Activated CD8-positive, alpha-beta memory T cell treated with anti-CD3 and anti-CD28 coated beads for 4 hours (primary cell): Measurements from ENCODE around the gene ADAMTS17.
"Not testable (repeated sequence)": the region's sequence is repeated elsewhere in the genome, so short reads cannot be mapped to it uniquely, and the experiment has no call there.

Experiments used
- DNase-seq, 2 donors: peaks; one replicate each; pipeline ENCODE4 v3.0.0-alpha.2; 2020; ENCODE audit warnings: low read depth in 2 of 2

The ADAMTS17 gene

DNA sequence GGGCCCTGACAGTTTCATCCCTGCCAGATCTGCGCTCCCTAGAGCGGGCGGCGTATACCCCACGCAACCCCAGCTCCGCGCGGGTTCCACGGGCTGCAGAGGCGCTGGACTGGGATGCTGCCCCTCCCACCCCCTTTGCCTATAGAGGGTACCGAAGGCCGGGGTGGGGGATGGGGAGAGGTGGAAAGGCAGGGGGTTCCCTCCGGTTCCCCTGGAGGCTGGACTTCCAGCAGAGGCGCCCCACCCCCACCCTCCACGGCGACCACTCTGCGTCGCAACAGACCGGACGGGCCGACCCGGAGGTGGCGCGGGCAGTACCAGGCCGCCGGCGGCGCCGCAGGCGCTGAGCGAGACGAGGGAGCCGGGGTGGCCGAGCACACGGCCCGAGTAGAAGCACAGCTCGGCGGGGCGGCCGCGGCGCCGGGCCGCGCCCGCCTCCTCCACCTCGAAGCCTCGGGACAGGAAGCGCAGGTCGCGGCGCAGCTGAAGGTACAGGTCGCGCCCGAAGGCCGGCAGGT is 995 bp downstream of the ADAMTS17 start:
- DNase-seq, result no peak

DNA sequence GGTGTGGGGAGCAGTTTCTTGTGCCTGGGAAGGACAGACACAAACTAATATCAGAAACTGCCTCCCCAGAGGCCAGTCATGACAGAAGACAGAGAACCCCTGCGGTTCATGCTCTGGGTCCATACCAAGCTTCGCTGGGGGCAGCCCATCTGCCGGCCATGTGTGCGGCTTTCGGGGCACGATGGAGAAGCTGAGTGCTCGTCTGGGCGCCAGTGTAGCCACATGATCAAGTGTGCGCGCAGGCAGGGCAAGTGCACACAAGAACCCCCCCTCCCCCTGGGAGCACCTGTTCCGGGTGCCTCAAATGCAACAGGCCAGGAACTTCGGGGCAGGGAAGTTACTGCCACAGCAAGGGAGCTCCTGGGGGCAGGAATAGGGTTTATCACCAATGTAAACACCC is 1.8 kb downstream of the ADAMTS17 start:
- DNase-seq, result no peak

DNA sequence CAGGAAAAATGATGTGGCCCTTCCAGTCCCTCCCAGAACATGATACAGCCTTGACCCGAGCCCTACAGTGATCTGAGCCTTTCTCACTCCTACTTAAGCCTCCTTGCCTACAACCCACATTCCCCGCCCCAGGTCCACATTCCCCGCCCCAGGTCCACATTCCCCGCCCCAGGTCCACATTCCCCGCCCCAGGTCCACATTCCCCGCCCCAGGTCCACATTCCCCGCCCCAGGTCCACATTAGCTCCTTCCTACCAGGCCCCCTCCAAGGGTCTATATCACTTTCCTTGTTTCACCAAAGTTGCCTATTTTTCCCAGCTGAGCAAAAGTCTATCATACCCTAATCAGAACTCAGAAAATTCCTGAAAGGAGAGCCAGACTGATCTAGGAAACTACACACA is 2.3 kb downstream of the ADAMTS17 start:
- not testable (repeated sequence) for DNase-seq

DNA sequence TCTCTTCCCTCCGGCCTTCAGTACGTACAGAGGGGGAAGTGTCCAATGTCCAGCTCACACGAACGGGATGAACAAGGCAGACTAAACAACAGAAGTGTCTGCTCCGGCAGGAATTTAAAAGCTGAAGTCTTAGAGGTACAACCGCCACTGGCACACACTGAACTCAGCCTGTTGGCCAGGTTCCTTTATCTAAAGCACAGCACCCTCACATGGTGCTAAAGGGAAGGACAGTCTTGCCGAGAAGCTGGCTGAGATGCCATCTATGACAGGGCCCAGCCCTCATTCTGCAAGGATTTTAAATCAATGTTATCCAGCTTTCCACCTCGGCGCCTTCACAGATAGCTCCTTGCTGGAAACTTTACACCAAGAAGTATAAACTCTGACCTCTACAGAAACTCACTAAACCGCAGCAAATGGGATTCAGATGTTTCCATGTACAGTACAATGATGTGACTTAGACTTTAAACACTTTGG is 2.8 kb downstream of the ADAMTS17 start:
- no peak for DNase-seq

DNA sequence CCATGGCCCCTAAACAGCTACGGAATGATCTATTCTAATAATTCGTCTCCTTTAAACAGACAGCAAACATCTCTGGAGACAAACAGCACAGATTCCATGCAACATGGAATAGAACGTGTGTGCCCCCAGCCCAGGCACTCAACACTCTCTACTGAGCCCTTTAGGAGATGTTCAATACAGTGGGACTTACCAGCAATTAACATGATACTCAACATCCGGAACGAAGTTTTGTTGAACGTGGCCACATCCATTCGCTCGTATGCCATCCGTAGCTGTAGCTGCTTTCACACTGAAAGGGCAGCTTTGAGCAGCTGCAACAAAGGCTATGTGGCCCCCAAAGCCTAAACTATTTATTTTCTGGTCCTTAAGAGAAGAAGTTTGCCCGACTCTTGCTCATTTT is 3.5 kb downstream of the ADAMTS17 start:
- DNase-seq, result no peak

DNA sequence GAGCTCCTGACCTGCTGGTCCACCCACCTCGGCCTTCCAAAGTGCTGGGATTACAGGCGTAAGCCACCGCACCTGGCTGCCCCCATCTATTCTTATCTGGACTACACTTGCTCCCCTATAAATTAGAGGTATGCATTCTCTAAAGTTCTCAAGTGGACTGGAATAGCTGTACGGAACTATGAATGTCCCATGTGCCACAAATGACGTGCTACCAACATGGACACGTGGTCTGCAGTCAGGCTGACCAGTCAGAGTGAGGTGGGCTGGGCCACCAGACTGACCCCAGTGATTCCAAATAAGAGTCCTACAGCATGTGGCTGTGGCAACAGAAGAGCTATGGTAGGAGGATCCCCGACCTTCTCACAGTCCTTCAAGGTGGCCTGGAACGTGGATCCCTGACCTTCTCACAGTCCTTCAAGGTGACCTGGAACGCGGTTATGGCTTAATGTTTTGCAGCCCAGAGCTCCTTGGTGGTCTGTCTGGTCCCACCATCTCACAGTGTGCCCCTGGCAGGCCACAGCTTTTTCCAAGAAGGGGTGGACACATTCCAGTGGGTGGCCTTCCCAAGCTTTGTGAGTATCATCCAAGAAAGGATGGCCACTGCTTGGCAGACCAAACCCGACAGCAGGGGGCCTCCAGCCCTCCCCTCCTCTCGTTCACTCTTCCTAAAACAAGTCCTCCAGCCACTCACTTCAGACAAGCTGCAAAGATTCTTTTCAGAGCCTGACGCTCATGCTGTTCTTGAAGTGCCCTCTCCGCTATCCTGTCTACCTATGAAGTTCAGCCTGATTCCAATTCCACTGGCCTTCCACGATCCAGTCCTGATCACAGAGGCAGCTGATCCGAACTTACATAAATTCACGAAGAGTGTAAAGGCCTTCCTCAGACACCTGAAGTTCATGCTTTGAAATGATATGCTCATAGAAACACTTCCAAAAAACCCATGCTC is 4.4 kb downstream of the ADAMTS17 start:
- DNase-seq, result no peak

DNA sequence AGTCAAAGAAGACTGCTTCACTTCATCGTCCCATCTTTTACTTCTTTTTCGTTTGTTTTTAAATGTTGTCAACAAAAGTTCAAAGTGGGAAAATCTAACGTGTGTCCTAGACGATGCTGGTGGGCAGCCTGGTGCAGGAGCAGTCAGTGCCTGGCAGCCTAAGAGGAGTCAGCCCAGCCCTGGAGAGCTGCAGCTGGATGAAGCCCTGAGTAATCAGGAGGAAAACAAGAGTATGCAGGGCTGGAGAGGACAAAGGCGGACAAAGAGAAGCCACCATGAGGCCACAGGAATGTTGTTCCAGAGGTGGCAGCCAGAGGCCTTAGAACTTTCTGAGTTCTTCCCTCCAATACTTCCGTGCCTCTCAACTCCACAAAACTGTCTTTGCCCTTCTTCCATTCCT is 5.7 kb downstream of the ADAMTS17 start:
- DNase-seq, result no peak

DNA sequence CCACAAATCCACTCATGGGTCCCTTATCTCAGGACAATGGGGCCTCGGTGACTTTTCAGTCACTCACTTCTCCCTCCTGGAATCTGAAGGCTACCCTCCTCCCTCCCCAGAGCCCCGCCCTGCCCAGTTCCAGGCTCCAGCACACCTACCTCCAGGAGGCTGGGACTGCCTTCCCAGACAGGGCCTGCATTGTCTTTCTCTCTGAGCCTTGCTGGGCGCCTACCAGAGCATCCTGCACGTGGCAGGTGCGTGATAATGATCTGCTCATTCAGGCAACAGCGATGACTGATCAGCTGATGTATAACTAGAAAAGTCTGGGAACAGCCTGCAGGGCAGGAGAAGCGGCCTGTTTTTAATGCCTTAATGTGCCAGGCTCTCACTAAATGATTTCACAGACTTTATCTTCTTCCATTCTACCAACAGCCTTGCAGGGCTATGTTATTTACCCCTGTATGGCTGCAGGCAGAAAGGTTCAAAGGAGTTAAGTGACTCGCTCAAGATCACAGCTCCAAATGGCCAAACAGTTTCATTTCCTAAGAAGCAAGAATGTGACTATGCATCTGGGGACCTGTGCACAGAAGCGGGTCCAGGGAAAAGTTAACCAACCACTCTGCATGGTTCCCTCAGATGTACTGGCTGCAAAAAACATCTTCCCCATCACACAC is 6.3 kb downstream of the ADAMTS17 start:
- DNase-seq, result no peak

DNA sequence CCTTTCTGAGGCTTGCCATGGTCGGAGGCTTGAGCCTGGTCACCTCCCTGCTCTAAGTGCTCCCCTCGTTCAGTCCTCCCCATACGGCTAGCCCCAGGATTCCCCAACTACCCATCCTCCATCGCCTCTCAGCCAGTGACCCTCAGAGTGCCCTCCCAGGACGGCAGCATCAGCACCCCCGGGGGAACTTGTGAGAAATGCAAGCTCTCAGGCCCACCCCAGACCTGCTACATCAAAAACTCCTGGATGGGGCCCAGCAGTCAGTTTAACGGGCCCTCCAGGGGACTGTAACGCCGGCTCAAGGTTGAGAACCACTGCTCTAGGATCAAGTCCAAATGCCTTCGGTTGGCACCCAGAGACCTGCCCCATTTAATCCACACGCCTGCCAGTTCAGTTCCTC is 6.9 kb downstream of the ADAMTS17 start:
- DNase-seq, result no peak

DNA sequence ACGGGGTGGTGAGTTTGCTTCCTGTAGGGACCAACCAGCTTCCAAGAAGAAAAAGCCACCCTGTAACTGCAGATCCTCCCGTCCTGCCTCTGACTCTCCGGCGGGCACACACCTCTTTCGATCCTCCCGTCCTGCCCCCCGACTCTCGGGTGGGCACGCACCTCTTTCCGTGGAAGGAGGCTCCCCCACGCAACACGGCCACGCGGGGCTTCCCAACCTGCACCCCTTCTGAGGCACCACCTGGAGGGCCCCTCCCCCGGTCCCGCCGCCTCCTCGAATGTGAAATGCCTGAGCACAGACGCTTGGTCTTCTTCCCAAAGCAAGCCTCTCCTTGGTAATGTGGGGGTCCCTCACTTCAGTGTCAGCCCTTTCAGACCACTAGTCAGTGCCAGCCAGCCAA is 7.3 kb downstream of the ADAMTS17 start:
- no peak for DNase-seq

DNA sequence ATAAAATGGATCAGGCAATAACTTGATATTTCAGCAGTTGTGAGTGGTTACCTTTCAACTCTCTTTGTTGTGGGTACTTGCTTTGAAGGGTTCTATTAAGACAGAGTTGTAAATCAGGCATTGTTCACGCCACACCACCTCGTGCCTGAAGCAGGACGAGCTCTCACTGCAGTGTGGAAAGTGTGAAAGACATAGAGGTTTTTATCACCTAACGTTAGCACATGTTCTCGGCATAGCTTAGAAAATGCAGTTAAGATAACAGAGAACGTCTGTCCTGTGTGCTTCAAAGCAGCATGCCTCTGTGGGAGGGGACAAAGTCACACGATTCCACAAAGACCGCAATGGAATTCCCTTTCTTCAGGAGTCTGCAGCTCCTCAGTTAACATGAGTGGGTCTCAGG is 7.8 kb downstream of the ADAMTS17 start:
- DNase-seq, result no peak

DNA sequence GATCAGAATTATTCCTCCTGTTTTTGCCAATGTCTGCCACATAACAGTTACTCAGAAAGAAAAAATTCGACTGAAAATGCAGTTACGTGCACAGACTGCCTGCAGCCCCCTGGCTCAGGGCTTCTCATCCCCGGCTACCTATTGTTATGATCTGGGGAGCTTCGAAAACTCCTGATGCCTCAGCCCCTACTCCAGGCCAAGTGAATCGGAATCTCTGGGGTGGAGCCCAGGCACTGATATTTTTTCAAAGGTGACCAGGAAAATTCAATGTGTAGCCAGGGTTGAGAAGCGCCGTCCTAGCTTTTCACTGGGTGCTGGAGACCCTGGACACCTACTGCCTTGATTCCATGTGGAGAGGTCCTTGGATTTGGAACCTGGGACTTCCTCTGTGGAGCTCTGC is 8.5 kb downstream of the ADAMTS17 start:
- no peak for DNase-seq

DNA sequence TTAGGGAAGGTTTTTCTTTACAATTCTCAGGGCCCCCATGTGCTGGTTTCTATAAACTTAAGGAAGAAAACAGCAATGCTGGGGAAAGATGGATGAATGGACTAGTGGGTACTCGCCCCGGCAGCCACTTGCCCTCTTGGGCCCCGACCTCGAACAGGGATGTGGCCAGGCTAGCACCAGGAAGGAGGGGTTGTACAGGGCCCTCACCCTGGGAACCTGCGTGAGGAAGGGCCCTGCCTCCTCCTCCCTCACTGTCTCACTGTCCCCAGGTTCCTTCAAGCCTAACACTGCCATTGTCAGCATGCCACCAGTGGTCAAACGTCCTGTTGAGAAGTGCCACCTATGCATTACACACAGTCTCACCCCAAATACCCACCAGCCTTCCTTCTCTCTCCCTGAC is 9.1 kb downstream of the ADAMTS17 start:
- no peak for DNase-seq

DNA sequence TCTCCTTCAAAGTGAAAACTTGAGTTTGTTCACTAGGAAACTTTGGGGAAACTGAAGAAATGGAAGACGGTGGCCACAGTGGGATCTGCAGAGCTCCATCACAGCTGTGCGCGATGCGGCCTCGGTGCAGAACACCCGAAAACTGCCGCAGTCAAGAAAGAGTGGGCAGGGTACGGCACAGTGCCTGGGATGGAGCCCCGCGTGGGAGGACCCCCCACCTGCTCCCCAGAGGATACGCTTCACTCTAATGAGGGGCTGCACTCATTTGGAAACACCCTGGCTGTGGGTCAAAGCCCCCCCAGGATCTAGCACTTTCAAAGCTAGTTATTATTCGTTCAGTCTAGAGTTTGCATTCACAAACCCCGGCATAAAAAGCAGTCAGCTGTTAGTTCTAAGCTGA is 9.5 kb downstream of the ADAMTS17 start:
- no peak for DNase-seq

DNA sequence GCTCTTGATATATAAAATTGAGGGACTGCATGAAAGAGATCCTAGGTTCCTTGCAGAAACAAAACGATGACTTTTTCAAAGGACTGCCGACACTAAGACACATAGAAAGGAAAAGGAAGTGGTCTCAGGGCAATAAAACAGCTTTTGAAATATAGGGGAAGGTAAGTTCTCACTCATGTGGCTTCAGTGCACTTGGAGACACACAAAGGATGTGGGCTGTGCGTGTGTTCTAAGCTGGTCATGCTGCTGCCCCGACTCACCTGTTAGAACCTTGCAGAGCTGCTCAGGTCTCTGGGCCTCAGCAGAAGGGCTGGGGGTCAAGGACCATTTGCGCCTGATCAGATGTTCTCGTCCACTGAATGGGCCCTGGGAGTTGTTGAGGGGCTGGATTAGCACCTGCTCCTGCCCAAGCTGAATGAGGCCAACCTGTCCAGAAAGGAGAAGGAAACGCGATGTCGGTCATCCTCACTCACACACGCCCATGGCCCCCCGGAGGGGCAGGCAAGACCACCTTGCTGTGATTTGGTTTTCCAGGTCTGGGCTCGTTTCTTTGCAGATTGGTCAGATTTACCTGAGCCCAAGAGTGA is 11.1 kb downstream of the ADAMTS17 start:
- DNase-seq, result no peak

DNA sequence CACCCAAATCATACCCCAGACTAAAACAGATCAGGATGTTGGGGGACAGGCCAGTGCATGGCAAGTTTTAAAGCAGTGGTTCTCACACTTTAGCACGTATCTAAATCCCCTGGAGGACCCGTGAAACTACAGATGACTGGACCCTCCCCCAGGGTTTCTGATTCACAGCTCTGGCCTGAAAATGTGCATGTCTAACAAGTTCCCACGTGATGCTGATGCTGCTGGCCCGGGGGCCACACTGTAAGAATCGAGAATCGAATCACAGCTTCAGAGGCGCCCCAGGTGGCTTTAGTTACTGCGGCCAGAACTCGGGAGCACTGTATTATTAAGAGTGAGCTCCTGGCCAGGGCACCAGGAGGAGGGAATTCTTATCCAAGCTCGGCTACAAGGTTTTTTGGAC is 11.6 kb downstream of the ADAMTS17 start:
- DNase-seq, result no peak

DNA sequence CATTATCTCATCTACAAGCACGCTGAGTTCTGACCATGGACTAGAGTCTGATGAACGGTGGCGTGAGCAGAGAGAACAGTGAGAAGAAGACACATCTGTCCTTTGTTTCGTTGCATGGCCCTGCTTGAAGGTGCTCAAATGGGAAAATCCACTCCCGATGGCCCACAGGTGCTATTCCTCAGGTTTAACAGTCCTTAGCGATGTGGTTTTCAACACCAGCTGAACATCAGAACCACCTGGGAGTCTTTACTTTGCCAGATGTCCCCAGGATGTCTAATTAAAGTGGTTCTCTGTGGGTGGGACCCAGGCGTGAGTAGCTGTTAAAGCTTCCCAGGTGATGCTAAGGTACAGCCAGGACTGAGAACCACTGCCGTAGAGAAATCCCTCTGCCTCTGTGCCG is 13.0 kb downstream of the ADAMTS17 start:
- no peak for DNase-seq

DNA sequence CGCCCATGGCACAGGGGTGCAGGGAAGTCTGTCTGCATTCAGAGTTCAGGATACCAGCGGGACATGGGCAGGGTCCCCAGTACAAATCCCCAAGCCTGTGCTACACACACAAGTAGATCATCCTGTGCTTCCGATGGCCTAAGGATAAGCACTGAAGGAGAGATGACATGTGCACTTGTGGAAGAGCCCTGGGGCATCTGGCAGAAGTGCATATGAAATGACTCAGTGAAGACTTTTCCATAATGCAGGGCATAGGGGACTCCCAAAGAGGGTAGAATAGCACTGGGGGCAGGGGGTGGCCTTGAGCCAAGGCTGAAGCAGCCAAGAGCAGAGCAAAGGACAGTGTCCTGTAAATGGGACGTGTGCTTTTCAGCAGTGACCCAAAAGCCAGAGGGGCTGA is 22.9 kb downstream of the ADAMTS17 start:
- DNase-seq, result no peak

DNA sequence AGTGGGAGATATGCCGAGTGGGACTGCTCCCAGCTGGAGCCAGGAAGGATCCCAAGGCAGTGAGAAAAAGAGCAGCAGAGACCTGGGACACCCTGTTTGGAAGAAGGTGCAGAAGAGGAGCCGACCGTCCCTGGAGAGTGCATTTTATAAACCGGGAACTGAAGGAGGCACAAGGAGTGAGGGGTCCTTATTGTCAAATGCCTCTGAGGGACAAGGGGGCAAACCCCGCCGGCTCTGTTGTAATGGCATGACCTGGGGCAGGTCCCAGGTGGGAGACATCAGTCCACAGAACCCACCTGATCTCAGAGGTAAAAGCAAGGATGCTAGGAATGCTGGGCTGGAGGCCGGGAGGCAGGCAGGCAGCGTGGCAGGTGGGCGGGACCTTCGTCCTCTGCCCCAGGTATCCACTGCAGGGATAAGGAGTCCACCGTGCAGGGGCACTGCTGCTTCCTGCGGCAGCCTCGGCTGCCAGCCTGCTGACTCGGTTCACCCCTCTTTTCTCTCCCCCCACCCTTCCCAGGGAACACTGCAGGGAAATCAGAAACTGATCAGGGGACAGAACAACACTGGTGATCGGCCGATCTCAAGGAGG is 26.9 kb downstream of the ADAMTS17 start:
- DNase-seq, result no peak

DNA sequence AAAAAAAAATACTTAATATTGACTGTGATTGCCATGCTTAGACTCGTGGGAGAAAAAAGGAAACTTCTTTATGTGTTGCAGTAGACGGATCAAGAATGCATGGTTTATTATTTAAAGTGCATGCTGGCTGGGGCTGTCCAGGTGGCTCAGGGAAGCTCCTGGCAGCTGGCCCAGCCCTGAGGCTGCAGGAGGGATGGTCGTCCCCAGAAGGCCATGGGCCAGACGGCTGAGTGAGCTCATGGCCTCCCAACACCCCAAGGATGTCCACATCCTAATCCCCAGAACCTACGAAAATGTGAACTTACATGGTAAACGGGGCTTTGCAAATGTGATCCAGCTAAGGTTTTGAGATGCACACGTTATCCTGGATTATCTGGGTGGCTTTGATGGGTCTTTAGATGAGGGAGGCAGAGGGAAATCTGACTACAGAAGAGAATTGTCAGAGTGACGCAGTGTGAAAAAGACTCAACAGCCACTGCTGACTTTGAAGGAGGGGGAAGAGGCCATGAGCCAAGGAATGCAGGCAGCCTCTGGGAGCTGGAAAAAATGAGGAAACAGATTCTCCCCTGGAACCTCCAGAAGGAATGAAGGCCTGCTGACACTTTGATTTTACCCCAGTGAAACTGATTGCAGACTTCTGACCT is 29.8 kb downstream of the ADAMTS17 start:
- DNase-seq, result no peak

DNA sequence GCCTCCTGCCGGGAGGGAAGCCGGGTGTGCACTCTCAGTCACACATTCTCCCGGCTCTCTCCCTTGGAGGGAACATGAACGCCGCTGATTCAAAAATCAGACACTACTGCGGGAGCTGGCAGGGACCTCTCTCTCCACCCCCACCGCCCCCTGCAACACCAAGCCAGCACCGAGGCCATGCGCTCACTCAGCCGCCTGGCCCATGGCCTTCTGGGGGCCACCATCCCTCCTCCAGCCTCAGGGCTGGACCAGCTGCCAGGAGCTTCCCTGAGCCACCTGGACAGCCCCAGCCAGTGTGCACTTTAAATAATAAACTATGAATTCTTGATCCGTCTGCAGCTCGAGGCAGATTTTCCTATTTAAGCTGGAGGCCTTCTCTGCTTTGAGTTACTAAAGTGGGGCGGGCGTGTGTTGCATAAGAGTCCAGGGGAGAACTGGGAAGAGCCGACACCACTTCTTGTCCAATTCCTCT is 30.6 kb downstream of the ADAMTS17 start:
- no peak for DNase-seq
